ENCODE data around the gene BCL2L14.

- TF ChIP-seq CTCF (IDR thresholded peaks at IDR 0.05) (no peak), CREB1 (CRISPR knock-in tag; IDR thresholded peaks at IDR 0.05) (no peak), ELF4 (CRISPR knock-in tag; IDR thresholded peaks at IDR 0.05; ENCODE audit: low read depth) (no peak), ZNF138 (CRISPR knock-in tag; conservative IDR thresholded peaks at IDR 0.05) (no peak), FOXP4 (CRISPR knock-in tag; IDR thresholded peaks at IDR 0.05) (no peak)
Observed at GRCh38 chr12:12095021-12095420, 24.3 kb downstream of the BCL2L14 start.

Data from WTC11 (cell line).